Measurements from ENCODE around the gene RARRES1.

- TF ChIP-seq RCOR1 (IDR thresholded peaks at IDR 0.05; ENCODE audit: low read depth, low read length) (no peak), POLR2A (IDR thresholded peaks at IDR 0.05; ENCODE audit: low read length) (peak; percentile 64)
Measured at GRCh38 chr3:158672215-158673176, 59.8 kb downstream of the RARRES1 start, which contains the start of gene LXN.
